NCI-H2029 treated with DMSO at 0.1 percent for 48 hours (cell line): Measurements from ENCODE around the gene KRT72.
A peak's percentile ranks its signal among the peaks of the same experiment; 100 is the strongest.

Experiments used
- DNase-seq: peaks from one replicate; lab custom pipeline; 2025; lab: John Stamatoyannopoulos, UW

Gene KRT72

GRCh38 chr12:52600941-52601481, at the start of gene KRT72:
KRT72 (minus strand) TSS chr12:52601463; CDS start chr12:52601452, 11 bp downstream.
- DNase-seq, result no peak

- DNase-seq, result peak; percentile 5
Measured at GRCh38 chr12:52650520-52651081, 49.3 kb upstream of the KRT72 start.

DNA sequence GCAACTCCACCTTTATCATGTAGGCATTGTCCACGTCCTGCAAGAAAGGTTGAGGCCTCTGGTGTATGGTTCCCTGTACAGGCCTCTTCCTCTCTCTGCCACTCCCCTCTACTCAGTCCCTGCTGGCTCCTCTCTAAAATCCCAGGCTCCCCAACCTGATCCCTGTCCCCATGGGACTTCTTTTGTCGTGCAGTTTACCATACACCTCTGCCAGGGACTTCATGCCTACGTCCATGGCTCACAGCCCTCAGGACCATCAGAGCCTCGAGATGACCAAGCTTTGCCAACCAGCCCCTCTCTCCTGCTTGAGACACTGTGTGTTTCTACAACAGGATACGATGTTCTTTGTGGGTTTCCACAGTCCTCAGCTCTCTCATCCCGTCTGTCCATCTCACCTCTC, 47.8 kb upstream of the KRT72 start:
- DNase-seq, result no peak

DNA sequence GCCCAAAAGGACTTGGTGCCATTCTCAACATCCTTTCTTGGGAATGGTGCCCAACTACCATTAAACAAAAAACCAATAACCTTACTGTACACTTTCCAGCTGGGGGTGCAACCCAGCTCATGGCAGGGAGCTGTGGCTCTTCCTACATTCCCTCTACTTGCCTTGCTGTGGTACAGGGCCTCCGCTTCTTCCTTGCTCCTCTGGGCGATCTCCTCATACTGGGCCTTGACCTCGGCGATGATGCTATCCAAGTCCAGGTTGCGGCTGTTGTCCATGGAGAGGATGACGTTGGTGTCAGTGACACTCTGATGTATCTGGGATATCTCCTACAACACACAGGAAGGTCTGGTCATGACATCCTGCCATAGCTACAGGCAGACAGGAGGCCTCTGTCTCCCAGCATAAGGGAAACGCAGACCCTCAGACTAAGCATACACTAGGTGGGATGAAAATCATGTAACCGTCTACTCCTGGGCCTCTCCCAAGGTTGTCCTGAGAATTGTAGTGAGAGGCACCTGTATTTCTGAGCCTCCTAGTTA, 46.8 kb upstream of the KRT72 start:
- no peak for DNase-seq

DNA sequence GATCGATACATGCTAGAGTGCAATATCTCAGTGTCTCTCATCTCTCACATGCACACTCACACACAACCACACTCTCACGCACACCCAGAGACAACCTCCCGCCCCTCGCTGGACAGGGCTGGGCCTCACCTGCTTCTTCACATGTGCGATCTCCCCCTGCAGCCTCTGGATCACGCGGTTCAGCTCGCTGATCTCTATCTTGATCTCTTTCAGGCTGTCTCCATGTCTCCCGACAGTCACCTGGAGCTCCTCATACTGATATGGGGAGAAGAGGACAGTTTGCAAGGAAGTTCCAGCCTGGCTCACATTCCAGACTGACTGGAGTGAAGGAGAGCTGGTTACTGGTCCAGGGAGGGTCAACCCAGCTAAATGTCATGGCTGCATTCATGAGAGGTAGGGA, 46.3 kb upstream of the KRT72 start:
- no peak for DNase-seq

- no peak for DNase-seq
Measured at GRCh38 chr12:52646613-52647012, 45.4 kb upstream of the KRT72 start.

GRCh38 chr12:52645982-52646381, 44.7 kb upstream of the KRT72 start:
- no peak for DNase-seq

DNA sequence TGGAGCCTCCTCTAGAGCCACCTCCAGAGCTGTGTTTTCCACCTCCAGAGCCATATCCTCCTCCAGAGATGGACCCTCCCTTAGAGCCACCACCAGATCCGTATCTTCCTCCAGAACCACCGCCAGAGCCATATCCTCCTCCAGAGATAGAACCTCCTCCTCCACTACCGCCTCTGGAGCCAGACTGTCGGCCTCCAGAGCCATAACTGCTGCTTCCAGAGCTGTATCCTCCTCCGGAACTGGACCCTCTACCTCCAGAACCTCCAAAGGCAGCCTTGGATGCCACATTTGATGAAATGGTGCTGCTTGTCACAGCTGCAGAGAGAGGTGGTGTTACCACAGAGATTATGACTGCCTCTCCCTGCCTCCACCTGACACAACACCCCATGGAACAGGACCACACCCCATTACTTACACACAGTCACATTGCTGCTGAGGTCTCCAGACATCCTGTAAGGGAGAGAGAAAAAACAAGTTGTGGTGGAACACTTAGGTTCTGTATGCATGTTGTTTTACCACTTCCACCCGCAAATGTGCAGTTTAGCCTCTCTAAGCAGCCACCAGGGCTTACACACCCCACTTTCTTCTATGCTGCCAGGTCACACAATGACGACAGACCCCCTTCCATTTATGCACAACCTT, 44.0 kb upstream of the KRT72 start:
- no peak for DNase-seq

DNA sequence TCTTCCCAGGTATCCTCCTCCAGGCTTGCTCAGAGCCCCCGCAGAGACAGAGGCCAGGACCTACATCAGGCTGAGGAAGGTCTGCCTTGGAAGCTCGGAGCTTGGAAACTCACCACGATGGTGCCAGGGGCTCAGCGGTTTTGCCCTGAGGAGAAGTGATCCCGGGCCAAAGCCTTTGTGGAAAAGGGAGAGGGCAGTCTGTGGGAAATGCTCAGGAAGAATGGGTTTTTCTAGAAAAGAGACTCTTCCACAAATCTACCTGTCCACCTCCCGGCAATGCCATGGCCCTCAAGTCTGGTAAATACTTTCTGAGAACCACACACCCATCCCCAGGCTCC, 42.8 kb upstream of the KRT72 start:
- DNase-seq, result no peak

DNA sequence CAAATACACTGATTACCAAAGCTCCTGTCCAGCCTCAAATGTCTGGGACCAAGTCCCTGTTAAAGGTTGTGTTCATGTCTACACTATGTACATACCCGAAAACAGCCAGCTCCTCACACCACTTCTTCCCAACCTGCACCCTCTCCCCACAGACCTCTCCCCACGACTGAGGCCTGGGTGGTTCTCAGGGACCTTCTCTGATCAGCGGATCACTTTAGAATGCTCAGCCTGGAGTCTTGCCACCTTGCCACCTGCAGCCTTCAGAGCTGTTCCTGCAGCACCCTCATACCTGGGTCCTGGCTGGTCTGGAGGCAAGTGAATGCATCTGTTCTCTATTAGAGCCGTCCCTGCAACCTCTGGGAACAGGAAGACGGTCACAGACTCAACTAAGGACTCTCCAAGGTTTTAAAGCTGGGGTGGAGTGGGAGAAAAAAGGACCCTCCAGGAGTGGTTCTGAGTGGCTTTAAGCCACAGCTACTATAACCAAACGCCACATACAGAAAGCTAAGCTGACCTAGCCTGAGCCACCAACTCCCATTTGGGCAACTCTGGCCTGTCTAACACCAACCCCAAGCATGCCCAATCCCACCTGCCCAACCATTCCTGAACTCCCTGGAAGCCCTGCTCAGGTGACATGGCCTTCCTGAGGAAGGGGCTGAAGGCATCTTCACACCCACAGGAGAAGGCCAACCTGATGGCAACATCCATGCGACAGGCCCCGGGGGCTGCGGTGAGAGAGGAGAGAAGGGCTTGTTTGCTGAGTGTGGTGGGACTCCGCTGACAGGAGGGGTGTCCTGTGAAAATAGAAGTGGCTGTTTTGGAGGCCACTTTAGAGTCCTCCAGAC, 42.2 kb upstream of the KRT72 start:
- DNase-seq, result no peak

- DNase-seq, result no peak
Measured at GRCh38 chr12:52641468-52641867, 40.2 kb upstream of the KRT72 start.

- no peak for DNase-seq
Measured at GRCh38 chr12:52637299-52637698, 36.0 kb upstream of the KRT72 start.

- DNase-seq, result no peak
Measured at GRCh38 chr12:52636592-52637258, 35.5 kb upstream of the KRT72 start.

GRCh38 chr12:52636189-52636588, 34.9 kb upstream of the KRT72 start:
- DNase-seq, result no peak

DNA sequence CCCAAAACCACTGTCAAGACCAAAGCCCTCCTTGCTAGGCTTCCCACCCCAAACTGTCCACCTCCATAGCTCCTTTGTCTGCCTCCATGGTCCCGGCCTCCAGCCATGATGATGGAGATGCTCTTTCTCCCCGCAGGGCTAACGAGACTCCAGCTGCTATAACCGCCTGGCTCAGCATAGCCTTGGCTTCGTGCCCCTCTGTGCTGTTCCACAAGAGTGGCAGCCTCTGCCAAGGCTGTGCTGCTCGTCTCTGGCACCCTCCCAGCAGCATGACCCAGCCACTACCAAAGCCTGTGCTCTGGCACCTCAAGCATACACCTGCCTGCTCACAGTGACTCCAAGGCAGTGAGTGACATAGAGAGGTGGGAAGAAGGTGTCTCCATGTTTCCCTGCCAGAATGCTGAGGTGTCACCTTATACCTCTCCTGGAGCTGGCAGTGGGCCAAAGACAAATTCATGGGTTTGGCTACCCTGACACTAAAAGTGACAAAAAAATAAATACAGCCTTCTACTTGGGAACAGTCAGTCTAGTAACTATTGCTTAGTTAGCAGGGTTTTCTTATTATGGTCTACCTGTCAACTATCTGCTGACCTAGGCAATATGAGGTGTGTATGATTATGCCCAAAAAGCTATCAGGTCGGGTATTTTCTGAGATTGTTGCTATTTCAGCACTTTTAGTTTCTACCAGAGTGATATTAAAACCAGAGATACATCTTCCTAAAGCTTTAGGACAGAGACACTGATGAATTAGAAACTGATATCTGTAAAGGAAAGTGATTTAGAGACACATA, 33.2 kb upstream of the KRT72 start:
- DNase-seq, result peak; percentile 93

GRCh38 chr12:52633383-52633782, 32.1 kb upstream of the KRT72 start:
- peak; percentile 15 for DNase-seq

- DNase-seq, result no peak
Measured at GRCh38 chr12:52632656-52633055, 31.4 kb upstream of the KRT72 start.

- DNase-seq, result no peak
Measured at GRCh38 chr12:52631676-52632459, 30.6 kb upstream of the KRT72 start.

DNA sequence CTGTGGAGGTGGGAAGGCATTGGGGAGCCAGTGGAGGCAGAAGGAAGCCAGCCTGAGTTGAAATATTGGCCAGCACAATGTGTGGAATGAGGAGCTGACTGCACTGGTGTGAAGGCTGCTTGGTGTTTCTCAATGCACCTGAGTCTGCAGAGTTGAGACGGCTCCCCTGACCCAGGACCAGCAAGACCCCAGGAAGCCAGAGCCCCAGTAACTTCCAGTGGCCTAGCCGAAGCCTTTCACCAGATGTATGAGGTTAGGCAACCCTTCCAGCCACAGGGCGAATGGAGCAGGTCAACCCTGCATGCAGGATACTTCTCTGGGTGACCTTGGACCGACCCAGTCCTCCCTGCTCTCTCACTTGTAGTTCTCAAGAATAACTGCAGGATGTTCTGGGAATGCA, 30.0 kb upstream of the KRT72 start:
- DNase-seq, result no peak

- no peak for DNase-seq
Measured at GRCh38 chr12:52630599-52631200, 29.4 kb upstream of the KRT72 start.
